Gastroesophageal sphincter (tissue), 3 donors: Measurements from ENCODE around the gene GUCA2A.

Experiments
- EP300 ChIP-seq: sonication (generic); formaldehyde crosslinking; IDR thresholded peaks from one replicate; pipeline ENCODE4 v1.6.1; 2017; ENCODE audit warnings: antibody characterized with exemption, mild to moderate bottlenecking
- POLR2A ChIP-seq, 2 donors: fragments of 450-650 bp; IDR thresholded peaks; one replicate each; pipeline ENCODE4 v1.6.1; 2017; ENCODE audit warnings: antibody characterized with exemption in 2 of 2, mild to moderate bottlenecking in 2 of 2, moderate library complexity in 1 of 2
- POLR2AphosphoS5 ChIP-seq: sonication (generic); formaldehyde crosslinking; IDR thresholded peaks from one replicate; pipeline ENCODE4 v1.6.1; 2017; ENCODE audit warnings: antibody characterized with exemption
- TF ChIP-seq, protein P1 (sequence below), 4 experiments: fragments of 200-600 bp in 2 of 4; fragments of 450-650 bp in 2 of 4; sonication (generic) in 1 of 4; IDR thresholded peaks; one replicate each; pipeline ENCODE4 v1.5.1; 2017 to 2019; ENCODE audit warnings: antibody characterized with exemption in 4 of 4, mild to moderate bottlenecking in 2 of 4, moderate library complexity in 2 of 4

DNA sequence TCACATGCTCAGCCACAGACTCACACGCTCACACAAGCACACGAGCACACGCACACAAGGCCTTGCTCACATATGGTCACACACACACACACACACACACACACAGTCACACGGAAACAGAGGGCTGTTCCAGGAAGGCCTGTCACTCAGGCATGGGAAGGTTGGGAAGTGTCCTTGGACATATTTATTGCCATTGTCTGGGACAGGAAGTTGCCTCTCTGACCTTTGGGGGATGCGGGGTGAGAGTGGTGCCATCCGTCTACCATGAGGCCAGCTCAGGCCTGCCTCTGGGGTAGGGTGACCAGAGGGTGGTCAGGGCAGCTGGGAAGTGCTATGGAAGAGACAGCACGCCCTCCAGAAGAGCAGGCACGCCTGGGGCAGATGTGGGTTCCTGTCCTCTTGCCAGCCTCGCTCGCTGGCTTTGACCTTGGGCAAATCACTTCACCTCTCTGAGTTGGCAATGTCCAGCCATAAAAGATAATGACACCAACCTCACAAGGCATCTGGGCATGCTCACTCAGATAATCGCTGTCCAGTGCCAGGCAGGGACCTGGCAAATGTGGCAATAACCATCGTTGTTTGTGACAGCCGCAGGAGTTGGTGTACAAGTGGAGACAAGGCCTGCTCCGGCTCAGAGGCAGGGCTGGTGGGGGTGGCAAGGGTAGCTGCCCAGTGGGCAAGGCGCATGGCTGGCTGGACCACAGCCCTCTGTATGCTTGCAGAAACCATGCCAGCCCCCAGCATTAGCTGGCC is 8.0 kb upstream of the GUCA2A start:
- no peak for TF ChIP-seq EP300
- no peak for TF ChIP-seq POLR2AphosphoS5
- TF ChIP-seq, protein P1, sequence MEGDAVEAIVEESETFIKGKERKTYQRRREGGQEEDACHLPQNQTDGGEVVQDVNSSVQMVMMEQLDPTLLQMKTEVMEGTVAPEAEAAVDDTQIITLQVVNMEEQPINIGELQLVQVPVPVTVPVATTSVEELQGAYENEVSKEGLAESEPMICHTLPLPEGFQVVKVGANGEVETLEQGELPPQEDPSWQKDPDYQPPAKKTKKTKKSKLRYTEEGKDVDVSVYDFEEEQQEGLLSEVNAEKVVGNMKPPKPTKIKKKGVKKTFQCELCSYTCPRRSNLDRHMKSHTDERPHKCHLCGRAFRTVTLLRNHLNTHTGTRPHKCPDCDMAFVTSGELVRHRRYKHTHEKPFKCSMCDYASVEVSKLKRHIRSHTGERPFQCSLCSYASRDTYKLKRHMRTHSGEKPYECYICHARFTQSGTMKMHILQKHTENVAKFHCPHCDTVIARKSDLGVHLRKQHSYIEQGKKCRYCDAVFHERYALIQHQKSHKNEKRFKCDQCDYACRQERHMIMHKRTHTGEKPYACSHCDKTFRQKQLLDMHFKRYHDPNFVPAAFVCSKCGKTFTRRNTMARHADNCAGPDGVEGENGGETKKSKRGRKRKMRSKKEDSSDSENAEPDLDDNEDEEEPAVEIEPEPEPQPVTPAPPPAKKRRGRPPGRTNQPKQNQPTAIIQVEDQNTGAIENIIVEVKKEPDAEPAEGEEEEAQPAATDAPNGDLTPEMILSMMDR (IDR thresholded peaks at IDR 0.05) = no peak
- TF ChIP-seq POLR2A (IDR thresholded peaks at IDR 0.05) = no peak
